ENCODE results near the gene TRNT1.
A peak's percentile ranks its signal among the peaks of the same experiment; 100 is the strongest.

The TRNT1 gene

GRCh38 chr3:3126477-3127431 is at the start of gene TRNT1:
Gene TRNT1 (plus strand): TSS chr3:3126940. CDS start chr3:3129041, 2,101 bp downstream.
- peak within 1 kb of the TSS; percentile 92 for H3K27ac Mint-ChIP-seq
- no peaks in the 10 kb centered on the region for H3K9me3 Mint-ChIP-seq
- H3K4me3 Mint-ChIP-seq = peak within 1 kb of the TSS; percentile 96
- H3K4me1 Mint-ChIP-seq (ENCODE audit: low read depth) = peaks cover 27% of the 10 kb centered on the region
- no peaks in the 10 kb centered on the region for H3K27me3 Mint-ChIP-seq (ENCODE audit: low read depth)
- peaks cover 25% of the 10 kb centered on the region for H3K36me3 Mint-ChIP-seq (ENCODE audit: low read depth)

- no peaks in the 10 kb centered on the region for H3K9me3 Mint-ChIP-seq
- no peaks in the 10 kb centered on the region for H3K27me3 Mint-ChIP-seq (ENCODE audit: low read depth)
- no peaks in the 10 kb centered on the region for H3K4me1 Mint-ChIP-seq (ENCODE audit: low read depth)
- H3K36me3 Mint-ChIP-seq (ENCODE audit: low read depth) = no peaks in the 10 kb centered on the region
- H3K4me3 Mint-ChIP-seq = no peak overlapping the region
- no peak overlapping the region for H3K27ac Mint-ChIP-seq
Observed at GRCh38 chr3:3080309-3080708, 46.4 kb upstream of the TRNT1 start.

GRCh38 chr3:3081381-3082233 is 45.1 kb upstream of the TRNT1 start:
- no peak overlapping the region for H3K4me3 Mint-ChIP-seq
- H3K9me3 Mint-ChIP-seq = no peaks in the 10 kb centered on the region
- H3K4me1 Mint-ChIP-seq (ENCODE audit: low read depth) = no peaks in the 10 kb centered on the region
- H3K27me3 Mint-ChIP-seq (ENCODE audit: low read depth) = peaks cover 4% of the 10 kb centered on the region
- H3K27ac Mint-ChIP-seq = no peak overlapping the region
- H3K36me3 Mint-ChIP-seq (ENCODE audit: low read depth) = no peaks in the 10 kb centered on the region

- H3K4me3 Mint-ChIP-seq = no peak overlapping the region
- no peaks in the 10 kb centered on the region for H3K36me3 Mint-ChIP-seq (ENCODE audit: low read depth)
- H3K4me1 Mint-ChIP-seq (ENCODE audit: low read depth) = no peaks in the 10 kb centered on the region
- peaks cover 4% of the 10 kb centered on the region for H3K27me3 Mint-ChIP-seq (ENCODE audit: low read depth)
- H3K27ac Mint-ChIP-seq = no peak overlapping the region
- H3K9me3 Mint-ChIP-seq = no peaks in the 10 kb centered on the region
Observed at GRCh38 chr3:3082234-3082924, 44.4 kb upstream of the TRNT1 start.

GRCh38 chr3:3084890-3085289 is 41.9 kb upstream of the TRNT1 start:
- no peaks in the 10 kb centered on the region for H3K36me3 Mint-ChIP-seq (ENCODE audit: low read depth)
- H3K4me1 Mint-ChIP-seq (ENCODE audit: low read depth) = no peaks in the 10 kb centered on the region
- H3K27me3 Mint-ChIP-seq (ENCODE audit: low read depth) = peaks cover 4% of the 10 kb centered on the region
- H3K27ac Mint-ChIP-seq = no peak overlapping the region
- no peak overlapping the region for H3K4me3 Mint-ChIP-seq
- no peaks in the 10 kb centered on the region for H3K9me3 Mint-ChIP-seq

- Mint-ChIP-seq H3K27ac (no peak overlapping the region), H3K36me3 (ENCODE audit: low read depth) (no peaks in the 10 kb centered on the region)
Observed at GRCh38 chr3:3085782-3086181, 41.0 kb upstream of the TRNT1 start.

GRCh38 chr3:3086239-3086638 is 40.5 kb upstream of the TRNT1 start:
- Mint-ChIP-seq H3K4me1 (ENCODE audit: low read depth) (no peaks in the 10 kb centered on the region), H3K9me3 (no peaks in the 10 kb centered on the region), H3K27me3 (ENCODE audit: low read depth) (peaks cover 4% of the 10 kb centered on the region), H3K36me3 (ENCODE audit: low read depth) (no peaks in the 10 kb centered on the region), H3K27ac (no peak overlapping the region), H3K4me3 (no peak overlapping the region)

More at GRCh38 chr3:3085782-3086181, 41.0 kb upstream of the TRNT1 start:
- H3K27me3 Mint-ChIP-seq (ENCODE audit: low read depth) = peaks cover 4% of the 10 kb centered on the region
- H3K9me3 Mint-ChIP-seq = no peaks in the 10 kb centered on the region
- no peak overlapping the region for H3K4me3 Mint-ChIP-seq
- no peaks in the 10 kb centered on the region for H3K4me1 Mint-ChIP-seq (ENCODE audit: low read depth)

- Mint-ChIP-seq H3K4me3 (no peak overlapping the region), H3K27me3 (ENCODE audit: low read depth) (peaks cover 4% of the 10 kb centered on the region), H3K4me1 (ENCODE audit: low read depth) (no peaks in the 10 kb centered on the region), H3K36me3 (ENCODE audit: low read depth) (no peaks in the 10 kb centered on the region), H3K9me3 (no peaks in the 10 kb centered on the region), H3K27ac (no peak overlapping the region)
Observed at GRCh38 chr3:3087279-3087678, 39.5 kb upstream of the TRNT1 start.

GRCh38 chr3:3087716-3088465 is 38.8 kb upstream of the TRNT1 start:
- no peaks in the 10 kb centered on the region for H3K9me3 Mint-ChIP-seq
- peaks cover 4% of the 10 kb centered on the region for H3K27me3 Mint-ChIP-seq (ENCODE audit: low read depth)
- no peak overlapping the region for H3K4me3 Mint-ChIP-seq
- no peaks in the 10 kb centered on the region for H3K4me1 Mint-ChIP-seq (ENCODE audit: low read depth)
- no peaks in the 10 kb centered on the region for H3K36me3 Mint-ChIP-seq (ENCODE audit: low read depth)
- H3K27ac Mint-ChIP-seq = no peak overlapping the region

- Mint-ChIP-seq H3K4me1 (ENCODE audit: low read depth) (no peaks in the 10 kb centered on the region), H3K9me3 (no peaks in the 10 kb centered on the region), H3K27ac (no peak overlapping the region), H3K27me3 (ENCODE audit: low read depth) (peaks cover 4% of the 10 kb centered on the region), H3K36me3 (ENCODE audit: low read depth) (no peaks in the 10 kb centered on the region), H3K4me3 (no peak overlapping the region)
Observed at GRCh38 chr3:3089017-3089416, 37.7 kb upstream of the TRNT1 start.

GRCh38 chr3:3097958-3098357 is 28.8 kb upstream of the TRNT1 start:
- no peaks in the 10 kb centered on the region for H3K36me3 Mint-ChIP-seq (ENCODE audit: low read depth)
- H3K27ac Mint-ChIP-seq = no peak overlapping the region
- H3K9me3 Mint-ChIP-seq = no peaks in the 10 kb centered on the region
- no peak overlapping the region for H3K4me3 Mint-ChIP-seq
- H3K27me3 Mint-ChIP-seq (ENCODE audit: low read depth) = peaks cover 5% of the 10 kb centered on the region
- no peaks in the 10 kb centered on the region for H3K4me1 Mint-ChIP-seq (ENCODE audit: low read depth)

GRCh38 chr3:3101660-3102458 is 24.9 kb upstream of the TRNT1 start:
- Mint-ChIP-seq H3K4me1 (ENCODE audit: low read depth) (no peaks in the 10 kb centered on the region), H3K27ac (no peak overlapping the region), H3K36me3 (ENCODE audit: low read depth) (no peaks in the 10 kb centered on the region), H3K27me3 (ENCODE audit: low read depth) (peaks cover 10% of the 10 kb centered on the region), H3K4me3 (no peak overlapping the region), H3K9me3 (no peaks in the 10 kb centered on the region)

GRCh38 chr3:3102751-3103150 is 24.0 kb upstream of the TRNT1 start:
- peaks cover 12% of the 10 kb centered on the region for H3K27me3 Mint-ChIP-seq (ENCODE audit: low read depth)
- no peaks in the 10 kb centered on the region for H3K4me1 Mint-ChIP-seq (ENCODE audit: low read depth)
- H3K36me3 Mint-ChIP-seq (ENCODE audit: low read depth) = no peaks in the 10 kb centered on the region
- H3K9me3 Mint-ChIP-seq = no peaks in the 10 kb centered on the region
- no peak overlapping the region for H3K4me3 Mint-ChIP-seq
- H3K27ac Mint-ChIP-seq = no peak overlapping the region

Measured in T-helper 1 cell treated with Interleukin-12 subunit alpha and Interleukin-12 subunit beta and Interleukin-4 antibody, amounts not matched to agents 30 μg/mL and 1 μg/mL, for 36 hours (primary cell).